ENCODE measurements around the gene CHST3.

- TF ChIP-seq CTCF (IDR thresholded peaks at IDR 0.05) (no peak), POLR2A (IDR thresholded peaks at IDR 0.05) (no peak)
Measured at GRCh38 chr10:71940752-71941151, 23.4 kb upstream of the CHST3 start.

Data from heart left ventricle (tissue), 13 donors.